Hepatocyte (in vitro differentiated cells): ENCODE results near the gene HES5. TPM values are rescaled to one million over a fixed set of nuclear protein-coding genes. Genes with fewer than 3 reads are reported as not detected.

Source experiments
- DNase-seq: peaks from one replicate; pipeline ENCODE4 v3.0.0-alpha.2; 2016; ENCODE audit warnings: low spot score
- H2AFZ ChIP-seq: fragments of 200-600 bp; sonication (generic); 2 replicates; pipeline ENCODE4 v1.6.0; 2016; ENCODE audit warnings: antibody characterized with exemption, mild to moderate bottlenecking
- H3K27ac ChIP-seq: fragments of 200-600 bp; sonication (generic); 2 replicates; pipeline ENCODE4 v1.5.1; 2016; ENCODE audit warnings: mild to moderate bottlenecking
- H3K27me3 ChIP-seq: fragments of 200-600 bp; sonication (generic); 2 replicates; pipeline ENCODE4 v1.6.1; 2016
- H3K36me3 ChIP-seq: fragments of 200-600 bp; sonication (generic); replicated peaks from 2 replicates; pipeline ENCODE4 v1.5.1; 2016; ENCODE audit warnings: low read depth; ENCODE audit not compliant: insufficient read depth
- H3K4me1 ChIP-seq: fragments of 200-600 bp; sonication (generic); 2 replicates; pipeline ENCODE4 v1.5.1; 2016; ENCODE audit warnings: mild to moderate bottlenecking, moderate library complexity; ENCODE audit not compliant: insufficient read depth
- H3K4me2 ChIP-seq: fragments of 200-600 bp; sonication (generic); 2 replicates; pipeline ENCODE4 v1.6.0; 2016
- H3K4me3 ChIP-seq: fragments of 200-600 bp; sonication (generic); 2 replicates; pipeline ENCODE4 v1.5.1; 2016; ENCODE audit warnings: mild to moderate bottlenecking
- H3K79me2 ChIP-seq: fragments of 200-600 bp; sonication (generic); 2 replicates; pipeline ENCODE4 v1.6.0; 2017; ENCODE audit warnings: mild to moderate bottlenecking
- H3K9me2 ChIP-seq: fragments of 200-600 bp; sonication (generic); replicated peaks from 2 replicates; pipeline ENCODE4 v1.6.0; 2017; ENCODE audit warnings: mild to moderate bottlenecking; ENCODE audit not compliant: insufficient read depth
- H3K9me3 ChIP-seq: fragments of 200-600 bp; sonication (generic); 2 replicates; pipeline ENCODE4 v1.5.1; 2016; ENCODE audit warnings: low read depth, mild to moderate bottlenecking
- H4K20me1 ChIP-seq: fragments of 200-600 bp; sonication (generic); 2 replicates; pipeline ENCODE4 v1.6.0; 2016; ENCODE audit warnings: mild to moderate bottlenecking; ENCODE audit not compliant: insufficient read depth, poor library complexity, severe bottlenecking
- EZH2 ChIP-seq: fragments of 200-600 bp; sonication (generic); IDR thresholded peaks from 2 replicates; pipeline ENCODE4 v1.6.1; 2016; ENCODE audit warnings: antibody characterized with exemption, mild to moderate bottlenecking, borderline replicate concordance
- EZH2phosphoT487 ChIP-seq: fragments of 200-600 bp; sonication (generic); IDR thresholded peaks from one replicate; pipeline ENCODE4 v1.6.1; 2018; ENCODE audit warnings: antibody characterized with exemption, mild to moderate bottlenecking, low read depth, moderate library complexity; ENCODE audit not compliant: unreplicated experiment, severe bottlenecking
- WGBS: methylation state at CpG from one replicate; pipeline ENCODE4 v1.1.6; 2016; ENCODE audit warnings: low lambda C conversion rate; ENCODE audit errors: missing lambda C conversion rate; 5-methylcytosine and 5-hydroxymethylcytosine counted together
- polyA plus RNA-seq: library from polyadenylated mRNA; unstranded; fragments of >200 nt; fragmentation: Nextera tagmentation; extraction: Ambion mirVana; gene quantifications from 2 replicates; pipeline ENCODE4 v1.2.1, GENCODE V29; 2016
- total RNA-seq: library from RNA; depleted of rRNA; stranded (reverse); fragments of >200 nt; gene quantifications from 2 replicates; pipeline ENCODE4 v1.2.3, GENCODE V29; 2014
- TF ChIP-seq, protein P1 (sequence below): fragments of 200-600 bp; sonication (generic); IDR thresholded peaks from 2 replicates; pipeline ENCODE4 v1.5.1; 2016; ENCODE audit warnings: antibody characterized with exemption, mild to moderate bottlenecking; ENCODE audit not compliant: poor library complexity

The HES5 gene
- total and polyA plus RNA-seq, 2 experiments from 2014 or later, result 1.0 TPM; not detected in 1

DNA sequence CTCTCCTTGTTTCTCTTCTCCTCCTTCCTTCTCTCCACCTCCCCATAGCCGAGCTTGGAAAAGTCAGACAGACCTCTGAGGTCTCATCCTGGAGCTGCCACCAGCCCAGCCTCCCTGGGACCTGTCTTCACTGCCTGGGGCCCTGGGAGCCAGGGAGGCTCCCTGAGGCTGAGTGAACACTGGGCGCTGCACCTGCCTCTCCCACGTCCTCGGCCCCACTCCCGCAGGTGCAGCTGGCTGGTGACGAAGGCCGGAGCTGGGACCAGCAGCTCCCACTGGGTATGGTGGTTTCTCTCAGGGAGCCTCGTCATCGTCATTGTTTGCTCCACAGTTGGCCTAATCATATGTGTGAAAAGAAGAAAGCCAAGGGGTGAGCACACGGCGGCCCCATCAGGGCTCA, 31.4 kb upstream of the HES5 start:
- Histone ChIP-seq H4K20me1 (no peaks in the 10 kb centered on the region), H2AFZ (no peak overlapping the region), H3K36me3 (no peaks in the 10 kb centered on the region), H3K4me3 (no peak overlapping the region), H3K9me3 (no peaks in the 10 kb centered on the region), H3K4me1 (peaks cover 7% of the 10 kb centered on the region), H3K27me3 (no peaks in the 10 kb centered on the region), H3K4me2 (no peak overlapping the region), H3K9me2 (no peaks in the 10 kb centered on the region), H3K79me2 (no peaks in the 10 kb centered on the region), H3K27ac (no peak overlapping the region)
- TF ChIP-seq, protein P1, sequence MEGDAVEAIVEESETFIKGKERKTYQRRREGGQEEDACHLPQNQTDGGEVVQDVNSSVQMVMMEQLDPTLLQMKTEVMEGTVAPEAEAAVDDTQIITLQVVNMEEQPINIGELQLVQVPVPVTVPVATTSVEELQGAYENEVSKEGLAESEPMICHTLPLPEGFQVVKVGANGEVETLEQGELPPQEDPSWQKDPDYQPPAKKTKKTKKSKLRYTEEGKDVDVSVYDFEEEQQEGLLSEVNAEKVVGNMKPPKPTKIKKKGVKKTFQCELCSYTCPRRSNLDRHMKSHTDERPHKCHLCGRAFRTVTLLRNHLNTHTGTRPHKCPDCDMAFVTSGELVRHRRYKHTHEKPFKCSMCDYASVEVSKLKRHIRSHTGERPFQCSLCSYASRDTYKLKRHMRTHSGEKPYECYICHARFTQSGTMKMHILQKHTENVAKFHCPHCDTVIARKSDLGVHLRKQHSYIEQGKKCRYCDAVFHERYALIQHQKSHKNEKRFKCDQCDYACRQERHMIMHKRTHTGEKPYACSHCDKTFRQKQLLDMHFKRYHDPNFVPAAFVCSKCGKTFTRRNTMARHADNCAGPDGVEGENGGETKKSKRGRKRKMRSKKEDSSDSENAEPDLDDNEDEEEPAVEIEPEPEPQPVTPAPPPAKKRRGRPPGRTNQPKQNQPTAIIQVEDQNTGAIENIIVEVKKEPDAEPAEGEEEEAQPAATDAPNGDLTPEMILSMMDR, result no peak
- TF ChIP-seq EZH2phosphoT487, result no peak
- 87% methylated on average over 11 of the region's 11 CpGs for WGBS
- no peak for DNase-seq

DNA sequence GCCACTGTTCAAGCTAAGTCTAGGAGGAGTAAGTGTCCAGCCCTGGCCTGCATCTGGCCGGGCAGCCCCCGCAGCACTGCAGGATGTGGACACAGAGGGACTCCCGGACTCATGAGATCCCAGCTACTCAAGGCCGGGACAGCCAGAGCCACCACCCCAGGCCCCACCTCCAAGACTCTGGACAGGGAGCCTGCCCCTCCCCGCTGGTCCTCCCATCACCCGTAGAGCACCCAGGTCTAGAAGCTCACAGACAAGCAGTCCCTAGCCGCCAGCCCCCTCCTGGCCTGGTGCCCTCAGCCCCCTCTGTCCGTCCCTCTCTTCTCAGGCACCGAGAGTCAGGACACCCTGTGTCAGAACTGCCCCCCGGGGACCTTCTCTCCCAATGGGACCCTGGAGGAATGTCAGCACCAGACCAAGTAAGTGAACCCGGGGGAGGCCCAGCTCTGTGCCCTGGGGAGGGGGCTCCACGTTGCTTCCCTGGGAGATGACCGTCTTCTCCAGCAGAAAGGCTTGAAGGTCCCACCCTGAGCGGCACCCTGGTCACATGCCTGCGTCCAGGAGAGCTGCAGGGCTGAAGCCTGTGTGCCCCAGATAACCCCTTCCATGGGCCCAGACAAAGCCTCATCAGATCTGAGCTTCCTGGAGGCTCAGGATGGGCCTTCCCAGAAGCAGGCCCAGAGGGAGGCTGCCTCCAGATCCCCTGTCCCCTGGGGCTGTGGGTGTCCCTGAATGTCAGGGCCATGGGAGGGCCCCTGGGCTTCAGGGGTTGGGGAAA, 30.4 kb upstream of the HES5 start:
- no peak overlapping the region for H3K27ac ChIP-seq
- no peaks in the 10 kb centered on the region for H3K9me2 ChIP-seq
- H3K4me1 ChIP-seq, result peaks cover 15% of the 10 kb centered on the region
- no peaks in the 10 kb centered on the region for H3K27me3 ChIP-seq
- no peaks in the 10 kb centered on the region for H4K20me1 ChIP-seq
- H3K4me3 ChIP-seq, result no peak overlapping the region
- no peaks in the 10 kb centered on the region for H3K36me3 ChIP-seq
- no peaks in the 10 kb centered on the region for H3K79me2 ChIP-seq
- 92% methylated on average over 13 of the region's 15 CpGs for WGBS
- H2AFZ ChIP-seq, result no peak overlapping the region
- no peak for DNase-seq
- no peak overlapping the region for H3K4me2 ChIP-seq
- no peak for TF ChIP-seq EZH2phosphoT487
- TF ChIP-seq EZH2, result no peak
- H3K9me3 ChIP-seq, result no peaks in the 10 kb centered on the region

DNA sequence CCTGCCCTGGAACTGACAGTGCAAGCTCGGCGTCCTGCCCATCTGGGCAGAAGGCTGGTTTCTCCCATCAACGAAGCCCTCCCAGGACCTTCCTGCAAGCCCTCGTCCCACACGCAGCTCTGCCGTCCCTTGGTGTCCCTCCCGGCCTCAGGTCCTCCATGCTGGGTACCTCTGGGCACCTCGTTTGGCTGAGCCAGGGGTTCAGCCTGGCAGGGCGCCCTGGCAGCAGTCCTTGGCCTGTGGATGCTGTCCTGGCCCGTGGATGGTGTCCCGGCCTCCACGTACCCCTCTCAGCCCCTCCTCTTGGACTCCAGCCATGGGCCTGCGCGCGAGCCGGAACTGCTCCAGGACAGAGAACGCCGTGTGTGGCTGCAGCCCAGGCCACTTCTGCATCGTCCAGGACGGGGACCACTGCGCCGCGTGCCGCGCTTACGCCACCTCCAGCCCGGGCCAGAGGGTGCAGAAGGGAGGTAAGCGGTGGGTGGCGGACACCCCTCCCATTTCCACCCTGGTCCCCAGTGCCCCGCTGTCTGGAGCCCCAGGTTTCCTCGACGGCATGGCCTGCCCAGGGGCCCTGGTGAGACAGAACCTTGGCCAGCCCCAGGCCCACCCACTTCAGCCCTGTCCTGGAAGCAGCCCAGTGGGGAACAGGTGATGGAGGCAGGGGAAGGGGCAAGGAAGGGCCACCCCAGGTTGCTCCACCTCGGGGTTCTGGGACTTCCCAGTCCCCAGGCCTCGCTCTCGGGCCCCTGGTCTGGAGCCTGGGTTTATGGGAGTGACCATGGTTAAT, 29.6 kb upstream of the HES5 start:
- Histone ChIP-seq H2AFZ (no peak overlapping the region), H3K9me2 (no peaks in the 10 kb centered on the region), H4K20me1 (no peaks in the 10 kb centered on the region), H3K36me3 (no peaks in the 10 kb centered on the region), H3K4me3 (no peak overlapping the region), H3K27me3 (no peaks in the 10 kb centered on the region), H3K79me2 (no peaks in the 10 kb centered on the region), H3K4me1 (peaks cover 15% of the 10 kb centered on the region), H3K9me3 (no peaks in the 10 kb centered on the region), H3K4me2 (no peak overlapping the region), H3K27ac (no peak overlapping the region)
- WGBS, result 90% methylated on average over 32 of the region's 35 CpGs
- TF ChIP-seq EZH2 (no peak), EZH2phosphoT487 (no peak)
- TF ChIP-seq, protein P1, result no peak
- DNase-seq, result no peak

DNA sequence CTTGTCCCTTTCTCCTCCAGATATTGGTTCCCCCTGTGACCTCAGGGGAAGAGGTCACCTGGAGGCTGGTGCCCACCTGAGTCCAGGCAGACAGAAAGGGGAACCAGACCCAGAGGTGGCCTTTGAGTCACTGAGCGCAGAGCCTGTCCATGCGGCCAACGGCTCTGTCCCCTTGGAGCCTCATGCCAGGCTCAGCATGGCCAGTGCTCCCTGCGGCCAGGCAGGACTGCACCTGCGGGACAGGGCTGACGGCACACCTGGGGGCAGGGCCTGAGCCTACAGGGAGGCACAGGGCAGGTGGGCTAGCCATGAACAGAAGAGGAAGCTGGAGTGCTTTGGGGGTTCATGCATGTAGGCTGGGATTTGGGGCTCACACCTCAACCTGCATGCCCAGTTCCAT, 28.8 kb upstream of the HES5 start:
- no peak overlapping the region for H2AFZ ChIP-seq
- no peaks in the 10 kb centered on the region for H3K9me2 ChIP-seq
- H3K79me2 ChIP-seq, result no peaks in the 10 kb centered on the region
- DNase-seq, result no peak
- no peak overlapping the region for H3K4me2 ChIP-seq
- no peaks in the 10 kb centered on the region for H3K9me3 ChIP-seq
- no peak for TF ChIP-seq EZH2phosphoT487
- TF ChIP-seq, protein P1, result no peak
- TF ChIP-seq EZH2, result no peak
- no peaks in the 10 kb centered on the region for H4K20me1 ChIP-seq
- H3K4me3 ChIP-seq, result no peak overlapping the region
- H3K27ac ChIP-seq, result no peak overlapping the region
- no peaks in the 10 kb centered on the region for H3K36me3 ChIP-seq
- 94% methylated on average over 6 of the region's 6 CpGs for WGBS
- H3K4me1 ChIP-seq, result peaks cover 15% of the 10 kb centered on the region
- H3K27me3 ChIP-seq, result no peaks in the 10 kb centered on the region
